Measurements from ENCODE around the gene ADGRG7.

- TF ChIP-seq POLR2AphosphoS5 (IDR thresholded peaks at IDR 0.05) (no peak), POLR2A (IDR thresholded peaks at IDR 0.05) (no peak), CTCF (IDR thresholded peaks at IDR 0.05) (no peak)
Observed at GRCh38 chr3:100693225-100693624, 83.8 kb downstream of the ADGRG7 start.

Measured in transverse colon (tissue), 4 donors.